ENCODE data around the gene KCNK10. TPM values are rescaled to one million over a fixed set of nuclear protein-coding genes. Genes with fewer than 3 reads are reported as not detected.

The KCNK10 gene
- total and polyA plus RNA-seq, 2 experiments from 2014 or later, result 1.6 to 1.7 TPM

DNA sequence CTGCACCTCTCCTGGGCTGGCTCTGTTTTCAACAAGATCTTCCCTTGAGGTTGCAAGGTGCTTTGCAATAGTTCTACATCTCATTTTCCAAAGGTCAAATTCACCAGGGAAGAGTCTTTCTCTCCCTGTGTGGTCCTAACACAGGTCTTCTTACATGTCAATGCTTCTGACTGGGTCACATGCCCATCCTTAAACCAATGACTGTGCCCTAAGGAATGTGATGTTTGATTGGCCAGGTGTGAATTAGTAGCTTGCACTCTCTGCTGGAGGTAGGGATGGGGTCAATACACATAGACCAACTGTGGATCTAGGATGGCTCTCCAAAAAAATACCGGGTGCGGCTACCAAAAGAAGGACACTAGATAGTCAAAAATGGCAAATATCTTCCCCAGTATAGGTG, 19.9 kb upstream of the KCNK10 start:
- no peak for TF ChIP-seq EZH2 (IDR thresholded peaks at IDR 0.05; ENCODE audit: borderline replicate concordance)
- TF ChIP-seq, protein P1, sequence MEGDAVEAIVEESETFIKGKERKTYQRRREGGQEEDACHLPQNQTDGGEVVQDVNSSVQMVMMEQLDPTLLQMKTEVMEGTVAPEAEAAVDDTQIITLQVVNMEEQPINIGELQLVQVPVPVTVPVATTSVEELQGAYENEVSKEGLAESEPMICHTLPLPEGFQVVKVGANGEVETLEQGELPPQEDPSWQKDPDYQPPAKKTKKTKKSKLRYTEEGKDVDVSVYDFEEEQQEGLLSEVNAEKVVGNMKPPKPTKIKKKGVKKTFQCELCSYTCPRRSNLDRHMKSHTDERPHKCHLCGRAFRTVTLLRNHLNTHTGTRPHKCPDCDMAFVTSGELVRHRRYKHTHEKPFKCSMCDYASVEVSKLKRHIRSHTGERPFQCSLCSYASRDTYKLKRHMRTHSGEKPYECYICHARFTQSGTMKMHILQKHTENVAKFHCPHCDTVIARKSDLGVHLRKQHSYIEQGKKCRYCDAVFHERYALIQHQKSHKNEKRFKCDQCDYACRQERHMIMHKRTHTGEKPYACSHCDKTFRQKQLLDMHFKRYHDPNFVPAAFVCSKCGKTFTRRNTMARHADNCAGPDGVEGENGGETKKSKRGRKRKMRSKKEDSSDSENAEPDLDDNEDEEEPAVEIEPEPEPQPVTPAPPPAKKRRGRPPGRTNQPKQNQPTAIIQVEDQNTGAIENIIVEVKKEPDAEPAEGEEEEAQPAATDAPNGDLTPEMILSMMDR (IDR thresholded peaks at IDR 0.05; ENCODE audit: poor library complexity), result no peak
- no peaks in the 10 kb centered on the region for H3K27me3 ChIP-seq
- no peak overlapping the region for H3K27ac ChIP-seq
- no peak for DNase-seq (ENCODE audit: low spot score)
- H3K9me2 ChIP-seq (replicated peaks; ENCODE audit: insufficient read depth), result no peaks in the 10 kb centered on the region
- H3K9me3 ChIP-seq (ENCODE audit: low read depth), result no peaks in the 10 kb centered on the region
- H3K36me3 ChIP-seq (replicated peaks; ENCODE audit: insufficient read depth, low read depth), result no peaks in the 10 kb centered on the region
- H3K79me2 ChIP-seq, result no peaks in the 10 kb centered on the region
- no peak overlapping the region for H3K4me3 ChIP-seq
- H2AFZ ChIP-seq, result no peak overlapping the region
- H3K4me2 ChIP-seq, result no peak overlapping the region
- no peaks in the 10 kb centered on the region for H4K20me1 ChIP-seq (ENCODE audit: insufficient read depth, poor library complexity, severe bottlenecking)
- no peaks in the 10 kb centered on the region for H3K4me1 ChIP-seq (ENCODE audit: insufficient read depth)
- 93% methylated on average over 2 of the region's 2 CpGs for WGBS (ENCODE audit: low lambda C conversion rate, missing lambda C conversion rate)

DNA sequence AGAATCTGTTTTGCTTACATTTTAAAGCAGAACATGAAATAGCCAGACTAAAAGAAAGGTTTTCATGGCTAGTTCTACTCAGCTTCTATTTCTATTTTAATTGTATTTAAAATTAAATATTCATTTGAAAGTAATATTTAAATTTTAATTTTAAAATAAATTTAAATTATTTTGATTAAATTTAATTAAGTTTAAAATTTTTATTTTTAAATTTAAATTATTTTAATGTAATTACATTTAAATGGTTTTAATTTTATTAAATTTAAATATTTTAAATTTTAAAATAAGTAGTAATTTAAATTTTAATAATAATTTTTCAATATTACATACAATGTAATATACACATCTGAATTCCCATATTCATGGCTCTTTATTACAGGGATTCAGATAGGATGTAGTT, 17.3 kb upstream of the KCNK10 start:
- Histone ChIP-seq H3K27ac (no peak overlapping the region), H3K79me2 (no peaks in the 10 kb centered on the region), H3K4me2 (no peak overlapping the region), H3K36me3 (replicated peaks; ENCODE audit: insufficient read depth, low read depth) (no peaks in the 10 kb centered on the region), H3K4me1 (ENCODE audit: insufficient read depth) (no peaks in the 10 kb centered on the region), H3K4me3 (no peak overlapping the region), H2AFZ (no peak overlapping the region), H4K20me1 (ENCODE audit: insufficient read depth, poor library complexity, severe bottlenecking) (no peaks in the 10 kb centered on the region), H3K27me3 (no peaks in the 10 kb centered on the region), H3K9me2 (replicated peaks; ENCODE audit: insufficient read depth) (no peaks in the 10 kb centered on the region), H3K9me3 (ENCODE audit: low read depth) (no peaks in the 10 kb centered on the region)
- TF ChIP-seq EZH2 (IDR thresholded peaks at IDR 0.05; ENCODE audit: borderline replicate concordance) (no peak), EZH2phosphoT487 (IDR thresholded peaks at IDR 0.05; ENCODE audit: low read depth, severe bottlenecking, unreplicated experiment) (no peak)
- TF ChIP-seq, protein P1 (IDR thresholded peaks at IDR 0.05; ENCODE audit: poor library complexity), result no peak
- no peak for DNase-seq (ENCODE audit: low spot score)

DNA sequence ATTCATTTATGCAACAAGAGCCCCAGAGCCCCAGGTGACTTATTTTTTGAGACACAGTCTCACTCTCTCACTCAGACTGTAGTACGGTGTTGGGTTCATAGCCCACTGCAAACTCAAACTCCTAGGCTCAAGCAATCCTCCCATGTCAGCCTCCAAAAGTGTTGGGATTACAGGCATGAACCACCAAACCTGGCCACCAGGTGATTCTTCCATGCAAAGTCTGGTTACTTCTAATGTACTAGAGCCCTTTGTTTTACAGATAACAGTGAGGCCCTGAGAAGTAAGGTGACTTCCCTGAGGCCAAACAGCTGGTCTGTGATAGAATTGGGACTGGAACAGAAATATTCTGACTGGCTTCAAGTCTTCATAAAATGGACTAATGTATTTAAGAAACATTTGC, 10.0 kb upstream of the KCNK10 start:
- Histone ChIP-seq H3K27me3 (peaks cover 20% of the 10 kb centered on the region), H2AFZ (no peak overlapping the region), H3K4me2 (no peak overlapping the region), H3K27ac (no peak overlapping the region), H3K9me2 (replicated peaks; ENCODE audit: insufficient read depth) (no peaks in the 10 kb centered on the region), H3K36me3 (replicated peaks; ENCODE audit: insufficient read depth, low read depth) (no peaks in the 10 kb centered on the region), H3K4me1 (ENCODE audit: insufficient read depth) (no peaks in the 10 kb centered on the region), H3K9me3 (ENCODE audit: low read depth) (no peaks in the 10 kb centered on the region), H3K79me2 (no peaks in the 10 kb centered on the region), H4K20me1 (ENCODE audit: insufficient read depth, poor library complexity, severe bottlenecking) (no peaks in the 10 kb centered on the region), H3K4me3 (no peak overlapping the region)
- DNase-seq (ENCODE audit: low spot score), result no peak
- no peak for TF ChIP-seq EZH2 (IDR thresholded peaks at IDR 0.05; ENCODE audit: borderline replicate concordance)
- TF ChIP-seq EZH2phosphoT487 (IDR thresholded peaks at IDR 0.05; ENCODE audit: low read depth, severe bottlenecking, unreplicated experiment), result no peak
- TF ChIP-seq, protein P1 (IDR thresholded peaks at IDR 0.05; ENCODE audit: poor library complexity), result no peak
- WGBS (ENCODE audit: low lambda C conversion rate, missing lambda C conversion rate), result 94% methylated on average over 1 of the region's 1 CpG

DNA sequence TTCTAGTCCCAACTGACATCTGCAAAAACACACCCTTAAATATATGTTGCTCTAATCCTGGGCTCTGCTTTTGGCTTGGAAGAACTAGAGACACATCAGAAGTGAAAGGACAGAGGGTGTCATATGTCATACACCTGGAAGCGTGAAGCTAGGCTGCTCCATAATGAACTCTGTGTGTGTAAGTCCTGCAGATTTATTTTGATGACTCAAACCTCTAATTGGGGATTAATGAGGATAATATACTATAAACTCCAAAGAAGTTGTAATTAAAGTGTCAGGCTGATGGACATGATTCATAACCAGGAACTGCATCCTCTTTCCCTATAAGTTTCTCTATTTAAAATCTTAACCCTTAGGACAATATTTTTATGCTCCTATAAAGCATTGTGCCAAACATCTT, 4.4 kb upstream of the KCNK10 start:
- H3K27me3 ChIP-seq, result peaks cover 68% of the 10 kb centered on the region
- TF ChIP-seq EZH2 (IDR thresholded peaks at IDR 0.05; ENCODE audit: borderline replicate concordance) (no peak), EZH2phosphoT487 (IDR thresholded peaks at IDR 0.05; ENCODE audit: low read depth, severe bottlenecking, unreplicated experiment) (no peak)
- TF ChIP-seq, protein P1 (IDR thresholded peaks at IDR 0.05; ENCODE audit: poor library complexity), result no peak
- H3K4me1 ChIP-seq (ENCODE audit: insufficient read depth), result peaks cover 10% of the 10 kb centered on the region
- H3K9me2 ChIP-seq (replicated peaks; ENCODE audit: insufficient read depth), result no peaks in the 10 kb centered on the region
- H3K9me3 ChIP-seq (ENCODE audit: low read depth), result no peaks in the 10 kb centered on the region
- no peaks in the 10 kb centered on the region for H3K79me2 ChIP-seq
- H3K4me3 ChIP-seq, result no peak overlapping the region
- no peak for DNase-seq (ENCODE audit: low spot score)
- no peak overlapping the region for H3K27ac ChIP-seq
- H3K4me2 ChIP-seq, result no peak overlapping the region
- no peaks in the 10 kb centered on the region for H4K20me1 ChIP-seq (ENCODE audit: insufficient read depth, poor library complexity, severe bottlenecking)
- 68% methylated on average over 1 of the region's 1 CpG for WGBS (ENCODE audit: low lambda C conversion rate, missing lambda C conversion rate)
- no peak overlapping the region for H2AFZ ChIP-seq
- no peaks in the 10 kb centered on the region for H3K36me3 ChIP-seq (replicated peaks; ENCODE audit: insufficient read depth, low read depth)
